HEK293 (cell line): Measurements from ENCODE around the gene SPEF1.

Source experiments
- CTCF ChIA-PET: fragments of 350-600 bp; formaldehyde crosslinking; extraction: SDS; loops from one replicate; lab custom pipeline; 2021; ENCODE audit warnings: antibody characterized with exemption; lab: Yijun Ruan, JAX
- POLR2A ChIA-PET: fragments of 300-600 bp; formaldehyde crosslinking; extraction: SDS; loops from one replicate; lab custom pipeline; 2020; ENCODE audit warnings: antibody characterized with exemption, inconsistent platforms; lab: Yijun Ruan, JAX
- H3K27ac ChIP-seq: fragments of 200-500 bp; sonication (Bioruptor generic); 2 replicates; pipeline ENCODE4 v1.5.1; 2014; ENCODE audit warnings: low read depth, low read length, control low read depth, inconsistent platforms; ENCODE audit errors: extremely low read depth
- H3K36me3 ChIP-seq, 2 experiments: fragments of 200-500 bp in 1 of 2; sonication (Bioruptor generic) in 1 of 2; 1 replicate in 1 of 2; 2 replicates in 1 of 2; pipeline ENCODE4 v1.5.1; 2014 to 2017; ENCODE audit warnings: inconsistent platforms in 2 of 2, low read length in 2 of 2; ENCODE audit not compliant: control insufficient read depth in 2 of 2, insufficient read depth in 1 of 2
- H3K4me1 ChIP-seq: fragments of 200-500 bp; sonication (Bioruptor generic); 2 replicates; pipeline ENCODE4 v1.5.1; 2014; ENCODE audit warnings: mild to moderate bottlenecking, low read length, inconsistent platforms; ENCODE audit not compliant: control insufficient read depth, insufficient read depth
- H3K4me3 ChIP-seq: 2 replicates; pipeline ENCODE4 v1.5.1; 2011; ENCODE audit warnings: low read depth, mild to moderate bottlenecking, control low read depth, low read length, moderate library complexity
- H3K9me3 ChIP-seq: fragments of 200-500 bp; sonication (Bioruptor generic); 2 replicates; pipeline ENCODE4 v1.5.1; 2014; ENCODE audit warnings: low read depth, low read length, inconsistent platforms; ENCODE audit not compliant: control insufficient read depth, insufficient read depth
- BCL11A ChIP-seq: fragments of 450-650 bp; formaldehyde crosslinking; IDR thresholded peaks from 2 replicates; pipeline ENCODE4 v1.5.1; 2016; ENCODE audit warnings: low read depth, missing biosample characterization, missing genetic modification characterization
- EGR2 ChIP-seq: fragments of 450-650 bp; formaldehyde crosslinking; IDR thresholded peaks from 2 replicates; pipeline ENCODE4 v1.5.1; 2016; ENCODE audit warnings: low read depth, missing biosample characterization, missing genetic modification characterization
- GLIS2 ChIP-seq: fragments of 450-650 bp; formaldehyde crosslinking; IDR thresholded peaks from 2 replicates; pipeline ENCODE4 v1.5.1; 2016; ENCODE audit warnings: missing biosample characterization, missing genetic modification characterization
- HOXA7 ChIP-seq: sonication (generic); formaldehyde crosslinking; IDR thresholded peaks from 2 replicates; pipeline ENCODE4 v1.8.1; 2022; ENCODE audit warnings: missing genetic modification reagents, borderline replicate concordance
- KLF8 ChIP-seq: fragments of 450-650 bp; formaldehyde crosslinking; IDR thresholded peaks from 2 replicates; pipeline ENCODE4 v1.5.1; 2016; ENCODE audit warnings: missing biosample characterization, missing genetic modification characterization
- SP7 ChIP-seq: fragments of 450-650 bp; formaldehyde crosslinking; IDR thresholded peaks from 2 replicates; pipeline ENCODE4 v1.5.1; 2016; ENCODE audit warnings: missing biosample characterization, missing genetic modification characterization
- YY2 ChIP-seq: fragments of 450-650 bp; formaldehyde crosslinking; IDR thresholded peaks from 2 replicates; pipeline ENCODE4 v1.5.1; 2016; ENCODE audit warnings: missing biosample characterization, missing genetic modification characterization
- ZBTB8A ChIP-seq: fragments of 450-650 bp; formaldehyde crosslinking; IDR thresholded peaks from 2 replicates; pipeline ENCODE4 v1.5.1; 2016; ENCODE audit warnings: missing biosample characterization, missing genetic modification characterization
- ZEB2 ChIP-seq: fragments of 450-650 bp; formaldehyde crosslinking; IDR thresholded peaks from 2 replicates; pipeline ENCODE4 v1.5.1; 2016; ENCODE audit warnings: missing biosample characterization, missing genetic modification characterization
- ZFHX2 ChIP-seq: fragments of 450-650 bp; formaldehyde crosslinking; conservative IDR thresholded peaks from 2 replicates; pipeline ENCODE4 v1.5.1; 2016; ENCODE audit warnings: missing biosample characterization, missing genetic modification characterization
- ZNF10 ChIP-seq: fragments of 450-650 bp; formaldehyde crosslinking; IDR thresholded peaks from 2 replicates; pipeline ENCODE4 v1.5.1; 2017; ENCODE audit warnings: missing biosample characterization, missing genetic modification characterization
- ZNF146 ChIP-seq: fragments of 450-650 bp; formaldehyde crosslinking; IDR thresholded peaks from 2 replicates; pipeline ENCODE4 v1.5.1; 2016; ENCODE audit warnings: missing biosample characterization, missing genetic modification characterization
- ZNF335 ChIP-seq: fragments of 450-650 bp; formaldehyde crosslinking; conservative IDR thresholded peaks from 2 replicates; pipeline ENCODE4 v1.5.1; 2016; ENCODE audit warnings: missing biosample characterization, missing genetic modification characterization
- ZNF366 ChIP-seq: fragments of 450-650 bp; formaldehyde crosslinking; conservative IDR thresholded peaks from 2 replicates; pipeline ENCODE4 v1.5.1; 2016; ENCODE audit warnings: missing biosample characterization, missing genetic modification characterization
- ZNF404 ChIP-seq: fragments of 450-650 bp; formaldehyde crosslinking; IDR thresholded peaks from 2 replicates; pipeline ENCODE4 v1.5.1; 2017; ENCODE audit warnings: missing biosample characterization, missing genetic modification characterization
- ZNF426 ChIP-seq: fragments of 450-650 bp; formaldehyde crosslinking; IDR thresholded peaks from 2 replicates; pipeline ENCODE4 v1.5.1; 2017; ENCODE audit warnings: missing biosample characterization, missing genetic modification characterization, mild to moderate bottlenecking, inconsistent platforms, moderate library complexity
- ZNF555 ChIP-seq: fragments of 450-650 bp; formaldehyde crosslinking; conservative IDR thresholded peaks from 2 replicates; pipeline ENCODE4 v1.5.1; 2017; ENCODE audit warnings: missing biosample characterization, mild to moderate bottlenecking, missing genetic modification characterization, inconsistent platforms
- ZNF624 ChIP-seq: fragments of 450-650 bp; formaldehyde crosslinking; IDR thresholded peaks from 2 replicates; pipeline ENCODE4 v1.5.1; 2017; ENCODE audit warnings: missing biosample characterization, missing genetic modification characterization
- TF ChIP-seq, protein P1 (sequence below): fragments of 450-650 bp; formaldehyde crosslinking; IDR thresholded peaks from 2 replicates; pipeline ENCODE4 v1.5.1; 2017; ENCODE audit warnings: missing biosample characterization, missing genetic modification characterization
- TF ChIP-seq, protein P2 (sequence below): fragments of 450-650 bp; formaldehyde crosslinking; conservative IDR thresholded peaks from 2 replicates; pipeline ENCODE4 v1.5.1; 2016; ENCODE audit warnings: low read depth, missing biosample characterization, missing genetic modification characterization
- TF ChIP-seq, protein P3 (sequence below): fragments of 450-650 bp; formaldehyde crosslinking; IDR thresholded peaks from 2 replicates; pipeline ENCODE4 v1.5.1; 2017; ENCODE audit warnings: missing biosample characterization, missing genetic modification characterization
- TF ChIP-seq, protein P4 (sequence below): fragments of 450-650 bp; IDR thresholded peaks from 2 replicates; pipeline ENCODE4 v1.5.1; 2018; ENCODE audit warnings: missing biosample characterization, missing genetic modification characterization

Gene SPEF1

DNA sequence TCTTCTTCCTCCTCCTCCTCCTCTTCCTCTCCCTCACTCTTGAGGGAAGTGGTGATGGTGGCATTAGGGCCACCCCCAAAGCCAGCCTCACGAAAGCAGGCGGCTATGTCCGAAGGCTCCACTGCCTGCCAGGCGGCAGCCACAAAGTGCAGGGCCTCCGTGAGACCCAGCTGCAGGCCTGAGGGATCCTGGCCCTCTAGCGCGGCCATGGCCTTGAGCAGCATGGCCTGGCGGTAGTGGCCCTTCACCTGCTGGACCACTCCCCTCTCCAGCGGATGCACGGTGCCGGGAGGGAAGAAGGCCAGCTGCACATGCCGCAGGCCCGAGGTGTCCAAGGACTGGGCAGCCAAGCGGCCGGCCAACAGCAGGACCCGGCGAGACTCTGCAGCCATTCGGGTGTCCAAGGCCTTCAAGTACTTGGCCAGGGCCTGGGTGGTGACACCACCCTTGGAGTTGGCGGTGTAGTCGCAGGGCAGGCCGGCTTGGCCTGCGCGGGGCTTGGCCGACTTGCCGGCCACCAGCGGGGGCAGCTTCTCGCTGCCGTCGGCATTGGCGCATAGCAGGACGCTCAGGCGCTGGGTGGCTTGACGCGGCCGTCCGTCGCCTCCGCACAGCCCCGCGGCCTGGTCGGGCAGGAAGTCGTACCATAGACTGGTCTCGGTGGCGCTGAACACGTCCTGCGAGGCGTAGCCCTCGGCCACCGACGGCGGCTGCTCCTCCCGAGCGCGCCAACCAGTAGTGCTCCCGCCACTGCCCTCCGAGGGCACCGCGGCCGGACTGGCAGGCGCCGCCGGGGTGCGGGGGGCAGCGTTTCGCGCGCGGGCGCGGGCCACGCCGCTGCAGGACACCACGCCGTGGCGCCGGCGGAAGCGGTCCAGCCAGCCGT lies 4.2 kb upstream of the SPEF1 start:
- ChIA-PET CTCF (interaction anchor here (0.9 to 10.3 kb wide), 6 partner anchors 11 to 69 kb away, joined by 3 to 142 read pairs (median 5); partner anchors contain the start of gene AP5S1), POLR2A (interaction anchor here (1.7 to 3.9 kb wide), 3 partner anchors 10 to 34 kb away, joined by 6 to 30 read pairs (median 19); partner anchors contain the start of genes AP5S1 and CDC25B)
- H3K4me3 ChIP-seq = peak overlapping the region; percentile 49
- peak; percentile 45; the same call in 1 of the 2 replicates for TF ChIP-seq HOXA7 (CRISPR knock-in tag)
- no peak for TF ChIP-seq ZNF404 (tag by site-specific recombination)
- TF ChIP-seq ZNF10 (tag by site-specific recombination) = peak; percentile 15; the same call in 1 of the 2 replicates
- TF ChIP-seq, all 188 proteins: peak for 2
- peak overlapping the region; percentile 76; the same call in 1 of the 2 replicates for H3K27ac ChIP-seq
- H3K9me3 ChIP-seq = no peaks in the 10 kb centered on the region
- peaks cover 0 to 21% of the 10 kb centered on the region in 2 experiments; a peak in 2 of 3 replicates for H3K36me3 ChIP-seq
- peaks cover 17% of the 10 kb centered on the region; the same call in 1 of the 2 replicates for H3K4me1 ChIP-seq

- Histone ChIP-seq H3K9me3 (no peaks in the 10 kb centered on the region), H3K4me3 (no peak overlapping the region), H3K27ac (no peak overlapping the region), H3K4me1 (peaks cover 17% of the 10 kb centered on the region; the same call in 1 of the 2 replicates), H3K36me3 (peaks cover 0 to 21% of the 10 kb centered on the region in 2 experiments; a peak in 2 of 3 replicates)
- ChIA-PET POLR2A (interaction anchor here (3.9 kb wide), 1 partner anchor 35 kb away, joined by 30 read pairs; the partner anchor contains the start of gene AP5S1), CTCF (interaction anchor here (1.0 to 10.3 kb wide), 4 partner anchors 11 to 108 kb away, joined by 3 to 142 read pairs (median 4); partner anchors contain the start of gene AP5S1)
- TF ChIP-seq, protein P1, sequence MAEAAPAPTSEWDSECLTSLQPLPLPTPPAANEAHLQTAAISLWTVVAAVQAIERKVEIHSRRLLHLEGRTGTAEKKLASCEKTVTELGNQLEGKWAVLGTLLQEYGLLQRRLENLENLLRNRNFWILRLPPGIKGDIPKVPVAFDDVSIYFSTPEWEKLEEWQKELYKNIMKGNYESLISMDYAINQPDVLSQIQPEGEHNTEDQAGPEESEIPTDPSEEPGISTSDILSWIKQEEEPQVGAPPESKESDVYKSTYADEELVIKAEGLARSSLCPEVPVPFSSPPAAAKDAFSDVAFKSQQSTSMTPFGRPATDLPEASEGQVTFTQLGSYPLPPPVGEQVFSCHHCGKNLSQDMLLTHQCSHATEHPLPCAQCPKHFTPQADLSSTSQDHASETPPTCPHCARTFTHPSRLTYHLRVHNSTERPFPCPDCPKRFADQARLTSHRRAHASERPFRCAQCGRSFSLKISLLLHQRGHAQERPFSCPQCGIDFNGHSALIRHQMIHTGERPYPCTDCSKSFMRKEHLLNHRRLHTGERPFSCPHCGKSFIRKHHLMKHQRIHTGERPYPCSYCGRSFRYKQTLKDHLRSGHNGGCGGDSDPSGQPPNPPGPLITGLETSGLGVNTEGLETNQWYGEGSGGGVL (tag by site-specific recombination) = peak; percentile 88
- TF ChIP-seq ZNF146 (tag by site-specific recombination) = 0 out of 2 replicates have a peak, but pooled peaks have one; percentile 23
- TF ChIP-seq ZNF335 = 0 out of 2 replicates have a peak, but pooled peaks have one; percentile 10
- TF ChIP-seq ZNF624 (tag by site-specific recombination) = no peak
- peak; percentile 69 for TF ChIP-seq BCL11A (tag by site-specific recombination)
- TF ChIP-seq ZNF426 (tag by site-specific recombination) = no peak
- TF ChIP-seq ZFHX2 = peak; percentile 94
- TF ChIP-seq, protein P2, sequence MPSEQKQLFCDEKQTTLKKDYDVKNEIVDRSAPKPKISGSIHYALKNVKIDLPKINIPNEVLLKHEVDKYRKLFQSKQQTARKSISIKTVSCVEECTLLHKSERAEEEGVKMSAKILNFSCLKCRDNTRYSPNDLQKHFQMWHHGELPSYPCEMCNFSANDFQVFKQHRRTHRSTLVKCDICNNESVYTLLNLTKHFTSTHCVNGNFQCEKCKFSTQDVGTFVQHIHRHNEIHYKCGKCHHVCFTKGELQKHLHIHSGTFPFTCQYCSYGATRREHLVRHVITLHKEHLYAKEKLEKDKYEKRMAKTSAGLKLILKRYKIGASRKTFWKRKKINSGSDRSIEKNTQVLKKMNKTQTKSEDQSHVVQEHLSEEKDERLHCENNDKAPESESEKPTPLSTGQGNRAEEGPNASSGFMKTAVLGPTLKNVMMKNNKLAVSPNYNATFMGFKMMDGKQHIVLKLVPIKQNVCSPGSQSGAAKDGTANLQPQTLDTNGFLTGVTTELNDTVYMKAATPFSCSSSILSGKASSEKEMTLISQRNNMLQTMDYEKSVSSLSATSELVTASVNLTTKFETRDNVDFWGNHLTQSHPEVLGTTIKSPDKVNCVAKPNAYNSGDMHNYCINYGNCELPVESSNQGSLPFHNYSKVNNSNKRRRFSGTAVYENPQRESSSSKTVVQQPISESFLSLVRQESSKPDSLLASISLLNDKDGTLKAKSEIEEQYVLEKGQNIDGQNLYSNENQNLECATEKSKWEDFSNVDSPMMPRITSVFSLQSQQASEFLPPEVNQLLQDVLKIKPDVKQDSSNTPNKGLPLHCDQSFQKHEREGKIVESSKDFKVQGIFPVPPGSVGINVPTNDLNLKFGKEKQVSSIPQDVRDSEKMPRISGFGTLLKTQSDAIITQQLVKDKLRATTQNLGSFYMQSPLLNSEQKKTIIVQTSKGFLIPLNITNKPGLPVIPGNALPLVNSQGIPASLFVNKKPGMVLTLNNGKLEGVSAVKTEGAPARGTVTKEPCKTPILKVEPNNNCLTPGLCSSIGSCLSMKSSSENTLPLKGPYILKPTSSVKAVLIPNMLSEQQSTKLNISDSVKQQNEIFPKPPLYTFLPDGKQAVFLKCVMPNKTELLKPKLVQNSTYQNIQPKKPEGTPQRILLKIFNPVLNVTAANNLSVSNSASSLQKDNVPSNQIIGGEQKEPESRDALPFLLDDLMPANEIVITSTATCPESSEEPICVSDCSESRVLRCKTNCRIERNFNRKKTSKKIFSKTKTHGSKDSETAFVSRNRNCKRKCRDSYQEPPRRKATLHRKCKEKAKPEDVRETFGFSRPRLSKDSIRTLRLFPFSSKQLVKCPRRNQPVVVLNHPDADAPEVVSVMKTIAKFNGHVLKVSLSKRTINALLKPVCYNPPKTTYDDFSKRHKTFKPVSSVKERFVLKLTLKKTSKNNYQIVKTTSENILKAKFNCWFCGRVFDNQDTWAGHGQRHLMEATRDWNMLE = no peak
- peak; percentile 14; the same call in 1 of the 2 replicates for TF ChIP-seq YY2
- 0 out of 2 replicates have a peak, but pooled peaks have one; percentile 13 for TF ChIP-seq SP7 (tag by site-specific recombination)
- TF ChIP-seq GLIS2 (tag by site-specific recombination) = no peak
- peak; percentile 74 for TF ChIP-seq ZNF366
- TF ChIP-seq, protein P3, sequence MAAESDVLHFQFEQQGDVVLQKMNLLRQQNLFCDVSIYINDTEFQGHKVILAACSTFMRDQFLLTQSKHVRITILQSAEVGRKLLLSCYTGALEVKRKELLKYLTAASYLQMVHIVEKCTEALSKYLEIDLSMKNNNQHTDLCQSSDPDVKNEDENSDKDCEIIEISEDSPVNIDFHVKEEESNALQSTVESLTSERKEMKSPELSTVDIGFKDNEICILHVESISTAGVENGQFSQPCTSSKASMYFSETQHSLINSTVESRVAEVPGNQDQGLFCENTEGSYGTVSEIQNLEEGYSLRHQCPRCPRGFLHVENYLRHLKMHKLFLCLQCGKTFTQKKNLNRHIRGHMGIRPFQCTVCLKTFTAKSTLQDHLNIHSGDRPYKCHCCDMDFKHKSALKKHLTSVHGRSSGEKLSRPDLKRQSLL (tag by site-specific recombination) = no peak
- TF ChIP-seq ZEB2 = 0 out of 2 replicates have a peak, but pooled peaks have one; percentile 21
- TF ChIP-seq KLF8 = peak; percentile 31; the same call in 1 of the 2 replicates
- TF ChIP-seq ZNF555 (tag by site-specific recombination) = no peak
- peak; percentile 79 for TF ChIP-seq ZBTB8A (tag by site-specific recombination)
- TF ChIP-seq, protein P4, sequence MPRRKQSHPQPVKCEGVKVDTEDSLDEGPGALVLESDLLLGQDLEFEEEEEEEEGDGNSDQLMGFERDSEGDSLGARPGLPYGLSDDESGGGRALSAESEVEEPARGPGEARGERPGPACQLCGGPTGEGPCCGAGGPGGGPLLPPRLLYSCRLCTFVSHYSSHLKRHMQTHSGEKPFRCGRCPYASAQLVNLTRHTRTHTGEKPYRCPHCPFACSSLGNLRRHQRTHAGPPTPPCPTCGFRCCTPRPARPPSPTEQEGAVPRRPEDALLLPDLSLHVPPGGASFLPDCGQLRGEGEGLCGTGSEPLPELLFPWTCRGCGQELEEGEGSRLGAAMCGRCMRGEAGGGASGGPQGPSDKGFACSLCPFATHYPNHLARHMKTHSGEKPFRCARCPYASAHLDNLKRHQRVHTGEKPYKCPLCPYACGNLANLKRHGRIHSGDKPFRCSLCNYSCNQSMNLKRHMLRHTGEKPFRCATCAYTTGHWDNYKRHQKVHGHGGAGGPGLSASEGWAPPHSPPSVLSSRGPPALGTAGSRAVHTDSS = peak; percentile 100
- TF ChIP-seq EGR2 (tag by site-specific recombination) = peak; percentile 99
Measured at GRCh38 chr20:3784863-3785239, 3.6 kb upstream of the SPEF1 start.
